Suprapubic skin (tissue), 4 donors: Measurements from ENCODE around the gene SLC2A8. TPM values are rescaled to one million over a fixed set of nuclear protein-coding genes. Genes with fewer than 3 reads are reported as not detected.

Experiments
- DNase-seq, 2 donors: peaks; one replicate each; pipeline ENCODE4 v3.0.0-alpha.2; 2019; ENCODE audit warnings: low spot score in 2 of 2
- H3K27ac ChIP-seq: fragments of 200-600 bp; sonication (generic); one replicate; pipeline ENCODE4 v1.5.1; 2019
- H3K27me3 ChIP-seq: fragments of 200-600 bp; sonication (generic); one replicate; pipeline ENCODE4 v1.5.1; 2019
- H3K36me3 ChIP-seq: fragments of 200-600 bp; sonication (generic); one replicate; pipeline ENCODE4 v1.5.1; 2019
- H3K4me1 ChIP-seq: fragments of 200-600 bp; sonication (generic); one replicate; pipeline ENCODE4 v1.5.1; 2019
- H3K4me3 ChIP-seq: fragments of 200-600 bp; sonication (generic); one replicate; pipeline ENCODE4 v1.5.1; 2019; ENCODE audit warnings: mild to moderate bottlenecking
- H3K9me3 ChIP-seq: fragments of 200-600 bp; sonication (generic); one replicate; pipeline ENCODE4 v1.5.1; 2019
- CTCF ChIP-seq, 2 donors: fragments of 200-600 bp in 1 of 2; fragments of 450-650 bp in 1 of 2; sonication (generic) in 1 of 2; IDR thresholded peaks; one replicate each; pipeline ENCODE4 v1.5.1; 2016 to 2019; ENCODE audit warnings: antibody characterized with exemption in 2 of 2, mild to moderate bottlenecking in 1 of 2, moderate library complexity in 1 of 2
- EP300 ChIP-seq: sonication (generic); formaldehyde crosslinking; IDR thresholded peaks from one replicate; pipeline ENCODE4 v1.6.1; 2017; ENCODE audit warnings: antibody characterized with exemption
- POLR2A ChIP-seq, 2 donors: fragments of 450-650 bp; IDR thresholded peaks; one replicate each; pipeline ENCODE4 v1.6.1; 2017; ENCODE audit warnings: antibody characterized with exemption in 2 of 2, mild to moderate bottlenecking in 2 of 2, moderate library complexity in 2 of 2
- POLR2AphosphoS5 ChIP-seq, 3 donors: sonication (generic); formaldehyde crosslinking; IDR thresholded peaks; one replicate each; pipeline ENCODE4 v1.6.1; 2017; ENCODE audit warnings: antibody characterized with exemption in 3 of 3
- WGBS: methylation state at CpG from one replicate; pipeline ENCODE4 v1.1.5; 2018; 5-methylcytosine and 5-hydroxymethylcytosine counted together
- total RNA-seq, 4 donors: library from RNA; depleted of rRNA; stranded (reverse); fragments of >200 nt; gene quantifications; one replicate each; pipeline ENCODE4 v1.1.0, GENCODE V29; 2016

SLC2A8 gene
- total RNA-seq, 4 donors from 2014 or later = 17.2 to 26.0 (median 21.4) TPM

- 86% methylated on average over 9 of the region's 9 CpGs for WGBS
- DNase-seq = no peak
- Histone ChIP-seq H3K27ac (no peak overlapping the region), H3K9me3 (no peaks in the 10 kb centered on the region), H3K36me3 (peaks cover 97% of the 10 kb centered on the region), H3K27me3 (no peaks in the 10 kb centered on the region), H3K4me1 (no peaks in the 10 kb centered on the region), H3K4me3 (no peak overlapping the region)
- TF ChIP-seq POLR2AphosphoS5 (IDR thresholded peaks at IDR 0.05) (no peak), EP300 (no peak), CTCF (IDR thresholded peaks at IDR 0.05) (no peak), POLR2A (IDR thresholded peaks at IDR 0.05) (no peak)
Observed at GRCh38 chr9:127438394-127438793, 41.4 kb downstream of the SLC2A8 start.

GRCh38 chr9:127444283-127444920, 47.4 kb downstream of the SLC2A8 start:
- Histone ChIP-seq H3K27ac (no peak overlapping the region), H3K36me3 (peaks cover 92% of the 10 kb centered on the region), H3K4me3 (no peak overlapping the region), H3K4me1 (peaks cover 15% of the 10 kb centered on the region), H3K27me3 (no peaks in the 10 kb centered on the region), H3K9me3 (no peaks in the 10 kb centered on the region)
- TF ChIP-seq POLR2A (IDR thresholded peaks at IDR 0.05) = no peak
- no peak for TF ChIP-seq CTCF (IDR thresholded peaks at IDR 0.05)
- no peak for TF ChIP-seq EP300
- WGBS = 95% methylated on average over 17 of the region's 17 CpGs
- no peak for DNase-seq

- no peaks in the 10 kb centered on the region for H3K27me3 ChIP-seq
- H3K36me3 ChIP-seq = peaks cover 91% of the 10 kb centered on the region
- no peak overlapping the region for H3K4me3 ChIP-seq
- no peak for TF ChIP-seq POLR2AphosphoS5 (IDR thresholded peaks at IDR 0.05)
- TF ChIP-seq CTCF (IDR thresholded peaks at IDR 0.05) = no peak
- no peak for TF ChIP-seq POLR2A (IDR thresholded peaks at IDR 0.05)
- no peak for TF ChIP-seq EP300
- no peak for DNase-seq
- H3K9me3 ChIP-seq = no peaks in the 10 kb centered on the region
- peaks cover 23% of the 10 kb centered on the region for H3K4me1 ChIP-seq
- no peak overlapping the region for H3K27ac ChIP-seq
- WGBS = 92% methylated on average over 15 of the region's 15 CpGs
Observed at GRCh38 chr9:127444921-127445850, 48.2 kb downstream of the SLC2A8 start.

- Histone ChIP-seq H3K4me1 (peaks cover 29% of the 10 kb centered on the region), H3K27me3 (no peaks in the 10 kb centered on the region), H3K36me3 (peaks cover 82% of the 10 kb centered on the region), H3K27ac (no peak overlapping the region), H3K4me3 (no peak overlapping the region), H3K9me3 (no peaks in the 10 kb centered on the region)
- no peak for DNase-seq
- WGBS = 88% methylated on average over 4 of the region's 4 CpGs
- no peak for TF ChIP-seq CTCF (IDR thresholded peaks at IDR 0.05)
- no peak for TF ChIP-seq EP300
- no peak for TF ChIP-seq POLR2AphosphoS5 (IDR thresholded peaks at IDR 0.05)
- TF ChIP-seq POLR2A (IDR thresholded peaks at IDR 0.05) = no peak
Observed at GRCh38 chr9:127445851-127446712, 49.1 kb downstream of the SLC2A8 start.
